Measurements from ENCODE around the gene ALLC.
"Not testable (repeated sequence)": the region's sequence is repeated elsewhere in the genome, so short reads cannot be mapped to it uniquely, and the experiment has no call there.

ALLC gene

GRCh38 chr2:3656762-3657721 lies 958 bp upstream of the ALLC start:
- DNase-seq, result no peak

GRCh38 chr2:3659447-3660432 lies 1.7 kb downstream of the ALLC start:
- no peak for DNase-seq

- DNase-seq, result not testable (repeated sequence)
These were observed 2.6 kb downstream of the ALLC start for GRCh38 chr2:3660640-3661039.

DNA sequence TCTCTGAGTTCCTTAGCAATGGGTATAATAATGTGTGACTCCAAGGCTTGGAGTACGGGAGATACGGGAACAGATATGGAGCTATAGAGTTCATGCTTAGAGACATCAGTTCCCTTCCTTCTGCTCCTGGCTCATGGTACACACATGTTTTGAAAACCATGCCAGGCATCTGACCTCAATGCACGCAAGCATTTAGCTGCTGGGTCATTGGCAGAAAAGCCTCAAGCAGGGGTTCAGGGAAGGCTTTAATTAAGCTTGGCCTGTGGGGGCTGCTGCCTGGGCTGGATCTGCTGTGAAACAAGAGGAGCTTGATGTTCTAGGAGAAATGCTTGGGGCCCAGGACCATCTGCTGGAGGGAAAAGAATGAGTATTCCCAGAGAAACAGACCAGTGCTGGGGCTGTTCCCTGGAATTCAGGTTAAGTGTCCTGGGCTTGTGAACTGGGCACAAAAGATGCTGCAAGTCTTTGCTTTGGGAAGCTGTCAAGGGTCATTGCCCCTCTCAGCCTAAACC lies 3.2 kb downstream of the ALLC start:
- no peak for DNase-seq

DNA sequence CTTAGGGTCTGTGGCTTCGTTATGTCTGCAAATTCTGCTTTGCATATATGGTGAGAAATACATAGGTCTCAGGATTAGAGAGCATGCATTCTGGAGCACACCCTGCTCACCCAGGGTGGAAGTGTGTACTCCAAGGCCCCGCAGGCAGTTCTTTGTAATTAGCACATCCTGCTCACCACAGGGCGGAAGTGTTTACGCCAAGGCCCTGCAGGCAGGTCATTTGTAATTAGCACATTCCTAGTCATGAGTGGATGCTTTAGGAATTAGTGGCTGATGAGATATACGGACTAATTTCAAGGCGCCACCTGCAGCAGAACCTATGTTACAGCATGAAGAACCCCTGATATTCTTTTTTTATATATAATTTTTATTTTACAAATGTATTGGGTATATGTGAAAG lies 4.2 kb downstream of the ALLC start:
- DNase-seq, result no peak

DNA sequence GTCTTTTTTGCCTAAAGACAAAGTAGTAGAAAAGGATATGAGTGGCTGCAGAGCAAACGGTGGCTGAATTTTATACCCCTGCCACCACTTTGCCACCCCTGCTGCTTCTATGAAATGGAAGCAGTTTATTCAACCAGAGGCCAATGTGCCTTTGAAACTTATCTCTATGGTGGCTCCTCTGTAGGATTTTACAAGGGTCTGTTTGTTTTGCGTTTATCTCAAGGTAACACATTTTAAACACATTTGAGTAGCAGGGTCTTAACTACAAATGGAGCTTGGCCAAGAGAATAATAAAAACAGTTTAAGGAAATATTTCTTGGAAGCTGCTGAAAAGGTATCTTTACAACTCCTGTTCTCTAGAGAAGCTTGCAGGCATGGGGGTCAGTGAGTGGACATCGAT lies 6.1 kb downstream of the ALLC start:
- no peak for DNase-seq

DNA sequence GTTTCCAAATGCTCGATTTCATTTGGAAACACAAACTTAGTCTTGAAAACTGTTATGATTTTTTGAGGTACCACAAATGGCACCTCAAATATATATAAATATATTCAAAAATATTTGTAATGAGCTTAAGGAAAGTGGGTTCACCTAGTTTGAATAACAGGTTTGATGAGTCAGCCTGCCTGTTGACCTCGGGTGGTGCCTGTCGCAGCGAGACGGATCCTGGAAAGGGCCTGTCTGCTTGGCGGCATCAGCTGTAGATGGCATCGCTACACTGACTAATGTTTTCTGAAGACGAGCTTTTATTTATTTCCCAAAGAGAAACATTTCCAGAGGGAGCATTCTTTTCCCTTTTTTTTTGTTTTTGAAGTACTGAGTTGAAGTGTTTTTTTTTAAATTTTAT lies 6.9 kb downstream of the ALLC start:
- no peak for DNase-seq

DNA sequence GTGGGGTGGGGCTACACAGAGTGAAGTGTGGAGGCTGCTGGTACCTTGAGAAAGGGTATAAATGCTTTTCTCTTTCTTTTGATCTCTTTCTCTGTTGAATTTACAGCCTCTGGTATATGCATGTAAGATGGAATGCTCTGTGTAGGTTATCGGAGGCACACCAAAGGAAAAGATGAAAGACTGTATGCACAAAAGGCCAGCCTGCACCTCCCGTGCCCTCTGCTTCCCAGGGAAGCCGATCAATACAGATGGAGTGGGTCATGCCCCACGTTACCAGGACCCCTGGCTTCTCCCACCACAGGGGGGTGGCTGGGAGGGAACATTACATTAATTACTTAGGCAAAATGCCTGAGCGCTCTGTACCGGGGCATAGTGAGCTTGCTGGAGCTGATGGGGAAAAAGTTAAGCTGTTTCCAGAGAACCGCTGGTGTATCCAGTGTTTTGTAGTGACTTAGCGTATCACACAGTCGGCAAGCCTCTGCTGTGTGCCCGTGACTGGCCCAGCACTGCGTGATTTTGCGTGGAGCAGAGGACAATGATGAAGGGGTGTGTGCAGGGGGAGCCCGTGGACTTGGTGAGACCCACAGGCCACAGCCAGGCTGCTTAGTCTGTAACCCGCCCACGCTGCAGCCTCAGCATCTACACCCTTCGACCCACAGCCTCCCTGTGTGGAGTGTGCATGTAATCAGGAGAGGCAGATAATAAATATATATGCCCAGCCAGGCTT lies 8.0 kb downstream of the ALLC start:
- DNase-seq, result no peak

- DNase-seq, result no peak
These were observed 8.6 kb downstream of the ALLC start for GRCh38 chr2:3666613-3666975.

DNA sequence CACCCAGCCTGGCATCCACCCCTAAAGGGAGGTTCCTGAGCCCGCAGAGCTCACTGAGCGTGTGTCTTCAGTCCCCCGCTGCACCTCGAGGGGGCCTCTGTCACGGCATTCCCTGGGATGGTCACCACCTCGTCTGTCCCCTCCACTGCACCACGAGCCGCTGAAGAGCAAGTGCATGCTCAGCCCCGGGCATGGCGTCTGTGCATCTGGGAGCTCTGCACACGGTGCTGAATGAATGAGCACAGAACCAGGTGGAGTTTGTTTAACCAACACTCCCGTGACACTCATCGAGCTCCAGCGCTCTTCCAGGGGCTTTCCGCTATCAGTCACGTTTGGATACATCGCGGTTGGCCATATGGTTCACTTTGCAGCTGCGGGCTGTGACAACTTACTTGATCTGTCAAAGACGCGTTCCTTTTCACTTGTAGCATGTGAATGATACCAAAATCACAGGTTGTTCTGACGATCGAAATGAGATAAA lies 9.2 kb downstream of the ALLC start:
- DNase-seq, result no peak

- no peak for DNase-seq
These were observed 11.7 kb downstream of the ALLC start for GRCh38 chr2:3669656-3670055.

DNA sequence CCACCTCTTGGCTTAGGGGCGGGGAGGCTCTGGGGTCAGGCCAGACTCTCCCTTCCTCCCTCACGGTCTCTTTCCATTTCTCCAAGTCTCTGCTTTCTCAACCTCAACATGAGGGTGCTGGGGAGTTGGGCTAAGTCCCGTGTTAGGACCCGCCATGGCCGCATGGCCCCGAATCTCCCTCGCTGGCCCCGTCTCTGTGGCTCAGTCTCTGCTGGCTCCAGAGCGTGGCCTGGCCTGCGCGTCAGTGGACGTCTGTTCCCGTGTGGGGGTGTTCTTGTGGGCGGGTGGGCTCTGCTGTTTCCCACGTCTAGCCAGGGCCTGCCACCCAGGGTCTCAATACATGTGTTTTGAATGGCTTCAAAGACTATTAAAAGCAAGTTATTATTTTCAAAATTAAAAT lies 12.4 kb downstream of the ALLC start:
- DNase-seq, result no peak

DNA sequence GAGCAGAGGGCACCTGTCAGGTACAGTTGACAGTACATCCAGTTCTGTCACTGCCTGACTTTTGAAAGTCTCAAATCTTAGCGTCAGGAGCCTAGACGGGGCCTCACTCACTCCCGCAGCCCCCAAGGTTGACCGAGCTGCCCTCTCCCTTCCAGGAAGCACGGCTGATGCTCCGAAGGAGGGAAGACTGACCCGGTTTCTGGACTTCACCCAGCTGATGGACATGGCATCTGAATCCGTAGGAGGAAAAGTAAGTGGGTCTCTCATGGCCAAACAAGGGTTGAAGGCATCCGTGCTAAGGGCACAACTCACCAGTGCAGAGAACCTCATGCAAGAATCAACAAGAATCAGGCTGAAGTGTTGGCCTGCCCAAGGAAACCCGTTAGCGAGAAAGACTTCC lies 12.9 kb downstream of the ALLC start:
- DNase-seq, result no peak

DNA sequence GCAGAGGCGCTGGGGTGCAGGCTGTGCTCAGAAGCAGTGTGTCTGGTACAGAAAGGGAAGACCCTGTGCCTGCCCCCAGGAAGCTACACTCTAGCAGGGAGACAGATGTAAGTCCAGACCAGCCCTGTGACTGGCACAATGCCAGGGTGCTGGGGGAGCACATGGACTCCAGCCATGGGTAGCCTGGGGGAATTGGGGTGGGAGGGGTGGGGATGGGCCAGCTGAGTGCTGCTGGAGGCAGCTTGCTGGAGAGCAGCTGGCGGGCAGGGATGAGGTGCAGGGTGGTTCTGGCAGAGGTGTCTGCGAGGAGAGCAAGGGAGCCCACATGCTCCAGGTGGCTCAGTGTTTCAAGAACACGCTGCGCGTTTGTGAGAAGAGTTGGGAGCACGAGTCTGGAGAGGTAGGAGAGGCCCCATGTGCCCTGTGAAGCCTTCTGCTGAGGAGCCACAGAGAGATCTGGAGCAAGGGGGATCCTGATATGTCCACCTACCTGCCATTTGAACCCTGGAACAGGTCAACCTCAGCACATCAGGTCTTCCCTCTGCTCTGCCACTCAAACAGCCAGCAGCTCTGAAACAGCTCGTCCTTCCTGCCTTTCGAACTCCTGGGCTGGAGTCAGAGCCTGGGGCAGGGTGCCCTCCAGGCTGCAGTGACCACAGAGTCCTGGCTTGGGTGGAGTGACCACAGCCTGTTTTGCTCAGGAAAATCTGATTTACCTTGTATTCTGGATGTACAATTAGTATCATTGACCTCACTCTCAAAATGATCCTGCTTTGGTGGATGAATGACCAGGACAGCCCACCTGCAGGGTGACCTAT lies 15.1 kb downstream of the ALLC start:
- DNase-seq, result no peak

DNA sequence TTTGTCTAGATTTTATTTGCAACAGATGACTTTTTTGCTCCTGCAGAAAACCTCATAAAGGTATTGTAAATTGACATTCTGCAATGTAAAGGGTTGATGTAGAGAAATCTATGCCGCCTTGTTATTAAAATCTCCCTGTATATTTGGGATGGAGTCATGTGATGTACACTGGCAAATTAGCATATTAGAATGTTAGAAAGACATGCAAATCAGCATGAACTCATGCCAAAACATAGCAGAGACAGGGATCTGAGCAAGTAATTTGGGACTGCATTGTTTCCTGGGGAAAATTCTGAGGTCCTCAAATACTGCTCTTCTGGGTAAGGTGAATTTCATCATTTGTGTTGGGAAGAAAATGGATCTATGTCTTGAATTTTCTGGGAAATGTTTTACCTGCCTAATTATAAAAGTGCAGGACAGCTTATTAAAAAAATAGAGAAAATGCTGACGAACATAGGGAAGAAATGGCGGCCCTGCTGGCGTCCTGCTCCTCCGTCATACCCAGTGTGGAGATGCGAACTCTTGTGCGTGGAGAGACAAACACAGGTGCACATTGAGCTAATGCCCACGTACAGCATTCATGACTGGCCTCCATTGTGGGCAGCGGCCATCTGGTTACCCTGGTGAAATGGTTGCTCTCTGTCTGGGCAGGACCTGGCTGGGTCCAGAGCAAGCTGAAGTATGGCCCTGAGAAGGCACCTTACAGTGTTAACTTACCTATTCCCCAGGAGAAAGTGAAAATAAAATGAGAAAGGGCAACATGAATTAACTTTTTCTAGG lies 16.3 kb downstream of the ALLC start:
- no peak for DNase-seq

DNA sequence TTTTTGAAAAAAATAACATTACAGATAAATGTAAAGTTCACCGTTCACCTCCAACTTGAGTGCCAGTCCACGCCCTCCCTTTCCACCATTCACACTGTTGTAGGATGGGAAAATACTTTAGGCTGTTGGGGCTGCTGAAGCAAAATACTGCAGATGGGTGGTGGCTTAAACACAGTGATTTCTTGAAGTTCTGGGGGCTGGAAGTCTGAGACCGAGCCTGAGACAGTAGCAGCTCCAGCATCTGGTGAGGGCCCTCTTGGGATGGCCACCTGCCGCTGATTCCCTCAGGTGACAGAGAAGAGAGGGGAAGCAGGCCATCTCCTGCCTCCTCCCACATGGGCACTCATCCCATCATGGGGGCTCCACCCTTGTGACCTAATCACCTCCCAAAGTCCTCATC lies 17.7 kb downstream of the ALLC start:
- no peak for DNase-seq

- DNase-seq, result no peak
These were observed 19.4 kb downstream of the ALLC start for GRCh38 chr2:3677436-3677835.

DNA sequence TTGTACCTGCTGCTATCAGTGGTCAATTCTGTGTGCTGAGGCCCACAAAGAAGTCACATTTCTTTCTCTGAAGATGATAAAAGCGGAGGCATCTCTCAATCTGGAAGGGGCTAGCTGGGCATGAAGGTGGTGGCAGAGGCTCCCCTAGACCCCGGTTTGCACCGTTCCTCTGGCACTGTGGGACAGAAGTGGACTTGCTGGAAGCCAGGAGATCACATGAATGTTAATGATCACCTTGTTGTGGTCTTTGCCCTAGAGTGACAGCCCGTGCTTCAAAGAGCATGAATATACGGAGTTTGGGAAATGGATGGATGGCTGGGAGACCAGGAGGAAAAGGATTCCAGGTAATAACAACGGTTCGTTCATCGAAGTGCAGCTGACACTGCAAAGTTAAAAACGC lies 20.2 kb downstream of the ALLC start:
- DNase-seq, result no peak

DNA sequence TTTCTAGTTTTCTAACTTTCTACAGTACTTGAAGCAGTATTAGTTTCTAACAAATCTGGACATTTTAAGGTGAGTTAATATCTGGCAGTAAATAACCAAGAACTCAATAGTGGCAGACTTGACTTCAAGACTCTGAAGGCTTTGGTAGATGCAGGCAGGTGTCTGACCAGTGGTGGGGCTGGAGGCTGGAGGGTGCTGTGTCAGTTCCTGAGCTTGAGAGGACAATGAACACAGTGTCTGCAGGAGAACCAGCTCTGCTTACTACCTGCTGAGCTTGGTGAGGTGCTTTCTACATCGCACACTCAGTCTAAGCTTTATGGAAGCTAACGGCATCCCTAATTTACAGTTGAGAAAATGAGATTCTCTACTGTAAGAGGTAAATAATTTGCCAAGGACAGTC lies 21.2 kb downstream of the ALLC start:
- no peak for DNase-seq

DNA sequence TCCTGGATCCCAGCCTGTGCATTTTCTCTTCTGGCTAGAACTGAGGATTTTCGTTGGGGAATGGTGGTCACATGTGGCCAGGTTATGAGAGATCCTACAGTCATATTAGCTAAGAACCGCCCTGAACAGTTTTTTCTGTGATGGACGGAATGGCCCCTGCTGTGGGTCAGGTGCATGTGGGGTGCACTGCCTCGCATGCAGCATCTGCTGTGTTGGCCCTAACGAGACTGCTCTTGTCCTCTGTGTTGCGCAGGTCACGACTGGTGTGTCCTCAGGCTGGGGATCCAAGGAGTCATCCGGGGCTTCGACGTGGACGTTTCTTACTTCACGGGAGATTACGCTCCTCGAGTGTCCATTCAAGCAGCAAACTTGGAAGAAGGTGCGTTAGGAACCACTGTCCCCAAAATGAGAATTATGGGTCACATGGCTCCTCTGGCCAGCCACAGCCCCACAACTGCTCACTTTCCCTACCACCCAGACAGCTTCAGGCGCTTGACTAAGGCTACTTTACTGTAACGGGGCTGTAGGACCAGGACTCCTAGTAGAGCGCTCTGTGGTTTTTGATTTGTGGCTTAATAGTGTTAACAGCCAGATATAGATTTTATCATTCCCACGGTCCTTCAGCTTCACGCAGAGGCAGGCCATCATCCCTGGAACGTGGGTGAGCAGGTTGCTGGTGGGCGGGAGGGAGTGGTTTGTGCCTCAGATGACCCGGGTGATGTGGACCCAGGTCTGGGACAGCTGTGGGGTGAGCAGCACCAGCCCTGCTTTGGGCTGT lies 21.8 kb downstream of the ALLC start:
- DNase-seq, result no peak
